MCF 10A (cell line): ENCODE measurements around the gene VPS9D1. TPM values are rescaled to one million over a fixed set of nuclear protein-coding genes. Genes with fewer than 3 reads are reported as not detected.

Experiments used
- BruUV-seq: library from RNA; stranded (reverse); fragments of 400-500 nt; replicated peaks from 2 replicates; lab custom pipeline; 2021; lab: Mats Ljungman, UMichigan
- CTCF ChIA-PET: fragments of 300-600 bp; sonication (Branson Sonifier 250); formaldehyde crosslinking; extraction: SDS; loops from one replicate; lab custom pipeline; 2021; ENCODE audit warnings: antibody characterized with exemption, inconsistent platforms; lab: Yijun Ruan, JAX
- POLR2A ChIA-PET: fragments of 300-600, 350-650 bp; sonication (Branson Sonifier 250); formaldehyde crosslinking; extraction: SDS; loops from one replicate; lab custom pipeline; 2020; ENCODE audit warnings: antibody characterized with exemption, inconsistent platforms; lab: Yijun Ruan, JAX
- DNase-seq: peaks from one replicate; pipeline ENCODE4 v3.0.0-alpha.2; 2018; ENCODE audit not compliant: unreplicated experiment
- H3K27ac Mint-ChIP-seq: one replicate; pipeline ENCODE4 v1.8.0; 2022; ENCODE audit warnings: mild to moderate bottlenecking, low read depth, mixed read lengths; ENCODE audit not compliant: unreplicated experiment
- H3K27me3 Mint-ChIP-seq: one replicate; pipeline ENCODE4 v1.8.0; 2022; ENCODE audit warnings: mixed read lengths; ENCODE audit not compliant: insufficient read depth, unreplicated experiment
- H3K36me3 Mint-ChIP-seq: one replicate; pipeline ENCODE4 v1.8.0; 2022; ENCODE audit warnings: mild to moderate bottlenecking, moderate library complexity, mixed read lengths; ENCODE audit not compliant: insufficient read depth, unreplicated experiment
- H3K4me1 Mint-ChIP-seq: one replicate; pipeline ENCODE4 v1.8.0; 2022; ENCODE audit warnings: mixed read lengths; ENCODE audit not compliant: insufficient read depth, unreplicated experiment
- H3K4me3 Mint-ChIP-seq: one replicate; pipeline ENCODE4 v1.8.0; 2022; ENCODE audit warnings: mild to moderate bottlenecking, moderate library complexity, mixed read lengths; ENCODE audit not compliant: unreplicated experiment
- H3K9me3 Mint-ChIP-seq: one replicate; pipeline ENCODE4 v1.8.0; 2022; ENCODE audit warnings: mixed read lengths; ENCODE audit not compliant: unreplicated experiment
- intact Hi-C: fragments of 100-400 bp; cut with micrococcal nuclease; formaldehyde crosslinking; loops from 2 replicates; pipeline ENCODE4 v1.14.1; 2022
- total RNA-seq: library from RNA; stranded (reverse); gene quantifications from 2 replicates; pipeline ENCODE4 v1.2.3, GENCODE V29; 2022
- TF ChIP-seq, protein P1 (sequence below): fragments of 200-600 bp; IDR thresholded peaks from one replicate; pipeline ENCODE4 v1.8.0; 2022; ENCODE audit warnings: antibody characterized with exemption, mild to moderate bottlenecking; ENCODE audit not compliant: unreplicated experiment

VPS9D1 gene
- total RNA-seq, 1 experiment from 2014 or later, result 12.0 TPM

- TF ChIP-seq, protein P1, sequence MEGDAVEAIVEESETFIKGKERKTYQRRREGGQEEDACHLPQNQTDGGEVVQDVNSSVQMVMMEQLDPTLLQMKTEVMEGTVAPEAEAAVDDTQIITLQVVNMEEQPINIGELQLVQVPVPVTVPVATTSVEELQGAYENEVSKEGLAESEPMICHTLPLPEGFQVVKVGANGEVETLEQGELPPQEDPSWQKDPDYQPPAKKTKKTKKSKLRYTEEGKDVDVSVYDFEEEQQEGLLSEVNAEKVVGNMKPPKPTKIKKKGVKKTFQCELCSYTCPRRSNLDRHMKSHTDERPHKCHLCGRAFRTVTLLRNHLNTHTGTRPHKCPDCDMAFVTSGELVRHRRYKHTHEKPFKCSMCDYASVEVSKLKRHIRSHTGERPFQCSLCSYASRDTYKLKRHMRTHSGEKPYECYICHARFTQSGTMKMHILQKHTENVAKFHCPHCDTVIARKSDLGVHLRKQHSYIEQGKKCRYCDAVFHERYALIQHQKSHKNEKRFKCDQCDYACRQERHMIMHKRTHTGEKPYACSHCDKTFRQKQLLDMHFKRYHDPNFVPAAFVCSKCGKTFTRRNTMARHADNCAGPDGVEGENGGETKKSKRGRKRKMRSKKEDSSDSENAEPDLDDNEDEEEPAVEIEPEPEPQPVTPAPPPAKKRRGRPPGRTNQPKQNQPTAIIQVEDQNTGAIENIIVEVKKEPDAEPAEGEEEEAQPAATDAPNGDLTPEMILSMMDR, result no peak
- no TSS peak for BruUV-seq
- intact Hi-C loops, result no loop called here
- ChIA-PET CTCF (interaction anchor here (0.7 to 0.9 kb wide), 2 partner anchors 9 to 216 kb away, joined by 3 read pairs; partner anchors contain the start of gene TUBB3), POLR2A (interaction anchor here (0.7 to 6.1 kb wide), 3 partner anchors 11 to 106 kb away, joined by 3 to 40 read pairs (median 3); partner anchors contain the start of gene VPS9D1)
- H3K4me1 Mint-ChIP-seq, result no peaks in the 10 kb centered on the region
- H3K4me3 Mint-ChIP-seq, result no peak overlapping the region
- no peaks in the 10 kb centered on the region for H3K36me3 Mint-ChIP-seq
- no peaks in the 10 kb centered on the region for H3K9me3 Mint-ChIP-seq
- DNase-seq, result no peak
- H3K27ac Mint-ChIP-seq, result no peak overlapping the region
- H3K27me3 Mint-ChIP-seq, result no peaks in the 10 kb centered on the region
Observed at GRCh38 chr16:89707695-89708094, 13.0 kb downstream of the VPS9D1 start.

DNA sequence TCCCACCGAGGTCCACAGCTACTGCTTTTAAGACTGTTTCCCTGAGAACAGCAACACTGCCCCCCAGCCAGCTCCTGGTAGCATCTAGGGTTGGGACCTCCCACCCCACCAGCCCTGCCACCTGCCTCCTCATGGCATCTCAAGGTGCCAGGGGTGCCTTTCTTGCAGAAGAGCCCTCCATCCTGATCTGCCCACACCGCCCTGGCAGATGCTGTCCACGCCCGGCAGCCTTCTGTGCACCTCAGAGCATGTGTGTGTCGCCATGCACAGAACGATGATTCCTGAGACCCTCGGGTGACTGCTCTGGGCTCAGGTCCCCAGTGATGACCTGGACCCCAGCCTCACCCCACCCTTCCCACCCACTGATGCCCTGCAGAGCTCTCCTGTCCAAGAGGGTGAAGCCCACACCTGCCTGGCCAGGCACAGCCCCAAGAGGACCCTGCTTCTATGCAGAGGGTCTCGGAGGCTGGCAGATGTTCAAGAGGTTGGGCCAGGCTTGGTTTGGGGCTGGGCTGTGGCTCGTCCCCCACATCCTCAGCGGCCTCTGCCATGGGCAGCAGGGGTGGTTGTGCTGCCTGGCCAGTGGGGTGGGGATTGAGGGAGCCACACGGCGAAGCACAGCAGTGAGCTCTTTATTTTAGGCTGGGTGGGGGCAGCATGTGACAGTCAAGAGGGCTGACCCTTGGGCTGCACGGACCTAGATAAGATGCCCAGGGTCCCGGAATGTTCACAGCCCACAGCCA, 14.0 kb downstream of the VPS9D1 start:
- ChIA-PET CTCF (interaction anchor here (0.8 to 1.5 kb wide), 11 partner anchors 8 to 217 kb away, joined by 3 to 10 read pairs (median 4); partner anchors contain the start of gene TUBB3), POLR2A (interaction anchor here (0.6 to 6.1 kb wide), 4 partner anchors 8 to 19 kb away, joined by 3 to 40 read pairs (median 4); partner anchors contain the start of gene VPS9D1)
- Mint-ChIP-seq H3K36me3 (no peaks in the 10 kb centered on the region), H3K27ac (no peak overlapping the region), H3K27me3 (no peaks in the 10 kb centered on the region), H3K4me3 (no peak overlapping the region), H3K4me1 (no peaks in the 10 kb centered on the region), H3K9me3 (no peaks in the 10 kb centered on the region)
- no TSS peak for BruUV-seq
- TF ChIP-seq, protein P1, result no peak
- intact Hi-C loops, result no loop called here
- DNase-seq, result no peak

DNA sequence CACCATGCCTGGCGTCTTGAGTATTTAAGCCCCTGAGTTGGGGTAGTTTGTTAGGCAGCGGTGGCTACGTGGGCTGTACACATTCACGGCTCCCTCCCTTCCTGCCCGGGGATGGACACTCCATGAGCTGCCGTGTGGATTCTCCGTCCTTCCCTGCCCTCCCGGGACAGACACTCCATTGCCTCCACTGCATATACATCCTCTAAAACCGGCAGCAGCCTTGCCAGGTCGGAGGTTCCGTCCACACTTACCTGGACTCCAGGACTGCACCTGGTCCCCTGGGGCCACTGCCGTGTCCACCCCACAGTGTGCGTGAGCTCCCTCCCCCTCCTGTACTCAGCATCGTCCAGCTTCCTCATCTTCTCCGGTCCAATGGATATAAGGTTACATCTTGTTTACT, 15.7 kb downstream of the VPS9D1 start:
- H3K27ac Mint-ChIP-seq, result no peak overlapping the region
- no peaks in the 10 kb centered on the region for H3K9me3 Mint-ChIP-seq
- no peaks in the 10 kb centered on the region for H3K27me3 Mint-ChIP-seq
- POLR2A ChIA-PET, result interaction anchor here (0.9 to 6.1 kb wide), 3 partner anchors 14 to 38 kb away, joined by 3 to 40 read pairs (median 6); partner anchors contain the start of gene VPS9D1
- intact Hi-C loops, result no loop called here
- TF ChIP-seq, protein P1, result no peak
- H3K4me1 Mint-ChIP-seq, result no peaks in the 10 kb centered on the region
- DNase-seq, result no peak
- no TSS peak for BruUV-seq
- CTCF ChIA-PET, result interaction anchor here (0.5 to 1.4 kb wide), 5 partner anchors 27 to 156 kb away, joined by 3 to 5 read pairs (median 4); no protein-coding TSS in a partner anchor
- peaks cover 3% of the 10 kb centered on the region for H3K36me3 Mint-ChIP-seq
- H3K4me3 Mint-ChIP-seq, result no peak overlapping the region

DNA sequence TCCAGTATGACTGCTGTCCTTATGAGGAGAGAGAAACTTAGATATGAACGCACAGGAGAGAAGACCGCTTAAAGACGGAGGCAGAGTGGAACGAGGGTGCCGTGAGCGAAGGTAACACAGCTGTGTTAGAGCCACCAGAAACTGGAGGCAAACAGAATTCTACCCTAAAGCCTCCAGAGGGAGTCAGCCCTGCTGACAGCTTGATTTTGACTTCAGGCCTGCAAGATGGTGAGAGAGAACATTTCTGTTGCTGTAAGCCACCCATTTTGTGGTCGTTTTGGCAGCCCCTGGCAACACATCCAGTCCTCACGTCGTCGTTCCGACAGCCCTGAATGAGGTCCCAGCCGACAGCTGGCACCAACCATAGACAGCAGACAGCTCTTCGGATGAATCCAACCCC, 16.4 kb downstream of the VPS9D1 start:
- peaks cover 6% of the 10 kb centered on the region for H3K36me3 Mint-ChIP-seq

More for the DNA sequence above, 16.4 kb downstream of the VPS9D1 start:
- no peak for DNase-seq
- ChIA-PET CTCF (interaction anchor here (0.8 to 1.9 kb wide), 2 partner anchors 88 to 89 kb away, joined by 3 to 7 read pairs; no protein-coding TSS in a partner anchor), POLR2A (interaction anchor here (2.4 to 6.1 kb wide), 2 partner anchors 15 to 19 kb away, joined by 10 to 40 read pairs; partner anchors contain the start of gene VPS9D1)
- BruUV-seq, result no TSS peak
- no peaks in the 10 kb centered on the region for H3K9me3 Mint-ChIP-seq
- no peaks in the 10 kb centered on the region for H3K27me3 Mint-ChIP-seq
- no peak overlapping the region for H3K4me3 Mint-ChIP-seq
- H3K27ac Mint-ChIP-seq, result no peak overlapping the region
- TF ChIP-seq, protein P1, result no peak
- no peaks in the 10 kb centered on the region for H3K4me1 Mint-ChIP-seq
- intact Hi-C loops, result loop anchor here (5.0 kb wide), 1 partner anchor 218 kb away; the partner anchor contains the start of gene TUBB3
